ENCODE results near the gene ZBTB38. TPM values are rescaled to one million over a fixed set of nuclear protein-coding genes. Genes with fewer than 3 reads are reported as not detected.

Gene ZBTB38
- total RNA-seq, 3 donors from 2014 or later (not counting 1 experiment from before 2014, with no cell fraction given): 40.3 to 68.3 (median 56.7) TPM

DNA sequence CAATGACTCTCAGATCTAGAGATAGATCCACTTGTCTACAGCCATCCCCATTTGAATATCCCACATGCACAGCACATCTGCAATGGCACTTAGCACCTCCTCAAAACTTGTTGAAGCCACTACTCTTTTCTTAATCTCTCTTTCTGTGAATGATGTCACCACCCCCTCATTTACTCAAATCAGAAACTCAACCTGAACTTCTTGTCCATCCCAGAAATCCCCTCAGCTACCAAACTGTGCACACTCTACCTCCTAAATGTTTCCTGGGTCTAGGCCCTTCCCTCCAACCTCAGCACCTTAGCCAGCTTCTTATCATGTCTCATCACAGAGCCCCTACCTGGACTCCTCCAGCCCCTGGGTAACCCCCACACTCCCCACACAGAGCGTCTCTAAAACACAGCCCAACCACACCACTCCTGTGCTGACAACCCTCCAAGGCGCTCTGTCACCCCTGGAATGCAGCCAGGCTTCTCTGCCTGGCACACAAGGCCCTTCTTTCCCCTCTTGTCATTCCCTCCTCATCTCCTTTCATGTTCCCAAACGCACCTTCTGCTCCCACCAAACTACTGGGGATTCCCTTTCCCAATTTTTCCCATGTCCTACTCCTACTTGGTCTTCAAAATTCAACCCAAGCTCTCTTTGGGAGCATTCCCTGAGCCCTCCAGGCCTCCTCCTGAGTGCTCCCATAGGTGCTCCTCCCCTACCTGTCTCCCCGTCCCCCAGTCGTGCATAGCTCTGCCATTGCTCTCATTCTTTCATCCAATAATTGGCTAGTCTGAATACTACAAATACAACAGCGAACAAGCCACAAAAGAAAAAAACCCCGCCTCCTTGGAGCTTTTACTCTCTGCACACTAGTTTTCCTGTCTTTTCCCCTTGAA, 39.8 kb upstream of the ZBTB38 start:
- no peaks in the 10 kb centered on the region for H3K36me3 ChIP-seq (ENCODE audit: control insufficient read depth, insufficient read depth, low read length)
- no peak for ATAC-seq
- no peaks in the 10 kb centered on the region for H3K4me1 ChIP-seq (ENCODE audit: control insufficient read depth, insufficient read depth, low read length)
- H3K27ac Mint-ChIP-seq: no peak overlapping the region
- H3K4me3 Mint-ChIP-seq: no peak overlapping the region
- no peaks in the 10 kb centered on the region for H3K36me3 Mint-ChIP-seq
- no peak for TF ChIP-seq CTCF (IDR thresholded peaks at IDR 0.05)
- DNase-seq: no peak
- intact Hi-C loops (cut with micrococcal nuclease): no loop called here
- H3K4me3 ChIP-seq (ENCODE audit: low read length): no peak overlapping the region
- peaks cover 0 to 12% of the 10 kb centered on the region in 2 donors for H3K27me3 Mint-ChIP-seq (ENCODE audit: low read depth in 2 of 2)
- H3K9me3 ChIP-seq (ENCODE audit: control insufficient read depth, insufficient read depth, low read length): no peaks in the 10 kb centered on the region
- no peaks in the 10 kb centered on the region for H3K9me3 Mint-ChIP-seq
- H3K4me1 Mint-ChIP-seq: no peaks in the 10 kb centered on the region
- WGBS (ENCODE audit: insufficient coverage): 87% methylated on average over 7 of the region's 7 CpGs
- H3K27ac ChIP-seq (ENCODE audit: low read length): no peak overlapping the region
- no peaks in the 10 kb centered on the region for H3K27me3 ChIP-seq (ENCODE audit: control insufficient read depth, insufficient read depth, low read length)

- Mint-ChIP-seq H3K9me3 (no peaks in the 10 kb centered on the region), H3K36me3 (no peaks in the 10 kb centered on the region), H3K4me1 (no peaks in the 10 kb centered on the region), H3K4me3 (no peak overlapping the region), H3K27ac (no peak overlapping the region), H3K27me3 (ENCODE audit: low read depth in 2 of 2) (peaks cover 0 to 12% of the 10 kb centered on the region in 2 donors)
- Histone ChIP-seq H3K4me3 (ENCODE audit: low read length) (no peak overlapping the region), H3K27me3 (ENCODE audit: control insufficient read depth, insufficient read depth, low read length) (no peaks in the 10 kb centered on the region), H3K36me3 (ENCODE audit: control insufficient read depth, insufficient read depth, low read length) (no peaks in the 10 kb centered on the region), H3K4me1 (ENCODE audit: control insufficient read depth, insufficient read depth, low read length) (no peaks in the 10 kb centered on the region), H3K9me3 (ENCODE audit: control insufficient read depth, insufficient read depth, low read length) (no peaks in the 10 kb centered on the region), H3K27ac (ENCODE audit: low read length) (no peak overlapping the region)
- 95% methylated on average over 3 of the region's 3 CpGs for WGBS (ENCODE audit: insufficient coverage)
- ATAC-seq (no peak), DNase-seq (no peak)
- no peak for TF ChIP-seq CTCF (IDR thresholded peaks at IDR 0.05)
- intact Hi-C loops (cut with micrococcal nuclease): no loop called here
Observed at GRCh38 chr3:141330235-141330634, 38.1 kb upstream of the ZBTB38 start.

DNA sequence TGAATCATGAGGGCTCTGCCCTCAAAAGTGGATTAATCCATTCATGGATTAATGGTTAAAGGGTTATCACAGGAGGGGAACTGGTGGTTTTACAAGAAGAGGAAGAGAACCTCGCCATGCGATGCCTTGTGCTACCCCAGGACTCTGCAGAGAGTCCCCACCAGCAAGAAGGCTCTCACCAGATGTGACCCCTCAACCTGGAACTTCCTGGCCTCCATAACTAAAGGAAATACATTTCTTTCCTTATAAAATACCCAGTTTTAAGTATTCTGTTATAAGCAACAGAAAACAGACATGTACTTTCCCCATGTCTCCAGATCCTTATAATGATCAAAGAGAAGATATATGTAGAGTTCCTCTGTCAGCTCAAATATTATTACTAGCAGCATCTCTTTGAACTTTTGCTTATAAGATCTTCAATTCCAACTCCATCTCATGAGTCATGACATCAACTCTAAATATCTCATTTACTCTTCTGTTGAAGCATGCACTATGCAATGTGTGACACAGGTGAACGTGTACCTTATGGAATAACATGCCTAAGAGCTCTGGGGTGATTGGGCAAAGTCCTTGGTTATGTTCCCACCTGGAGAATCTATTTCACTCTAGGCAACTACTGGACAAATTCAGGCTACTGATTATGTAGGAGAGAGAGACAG, 37.5 kb upstream of the ZBTB38 start:
- Histone ChIP-seq H3K36me3 (ENCODE audit: control insufficient read depth, insufficient read depth, low read length) (no peaks in the 10 kb centered on the region), H3K9me3 (ENCODE audit: control insufficient read depth, insufficient read depth, low read length) (no peaks in the 10 kb centered on the region), H3K27ac (ENCODE audit: low read length) (no peak overlapping the region), H3K4me3 (ENCODE audit: low read length) (no peak overlapping the region), H3K4me1 (ENCODE audit: control insufficient read depth, insufficient read depth, low read length) (no peaks in the 10 kb centered on the region), H3K27me3 (ENCODE audit: control insufficient read depth, insufficient read depth, low read length) (no peaks in the 10 kb centered on the region)
- no peak for DNase-seq
- intact Hi-C loops (cut with micrococcal nuclease): no loop called here
- Mint-ChIP-seq H3K27me3 (ENCODE audit: low read depth in 2 of 2) (peaks cover 0 to 12% of the 10 kb centered on the region in 2 donors), H3K9me3 (no peaks in the 10 kb centered on the region), H3K36me3 (no peaks in the 10 kb centered on the region), H3K4me3 (no peak overlapping the region), H3K4me1 (no peaks in the 10 kb centered on the region), H3K27ac (no peak overlapping the region)
- WGBS (ENCODE audit: insufficient coverage): 83% methylated on average over 3 of the region's 3 CpGs
- ATAC-seq: no peak
- TF ChIP-seq CTCF (IDR thresholded peaks at IDR 0.05): no peak

Data from natural killer cell (primary cell).